GM19467 (cell line): ENCODE data around the gene DIP2A.

Source experiments
- ATAC-seq: cut with Tn5 transposase; IDR thresholded peaks from one replicate; pipeline ENCODE4 v1.9.1; 2021; ENCODE audit warnings: mild to moderate bottlenecking, moderate library complexity; ENCODE audit not compliant: unreplicated experiment

The DIP2A gene

DNA sequence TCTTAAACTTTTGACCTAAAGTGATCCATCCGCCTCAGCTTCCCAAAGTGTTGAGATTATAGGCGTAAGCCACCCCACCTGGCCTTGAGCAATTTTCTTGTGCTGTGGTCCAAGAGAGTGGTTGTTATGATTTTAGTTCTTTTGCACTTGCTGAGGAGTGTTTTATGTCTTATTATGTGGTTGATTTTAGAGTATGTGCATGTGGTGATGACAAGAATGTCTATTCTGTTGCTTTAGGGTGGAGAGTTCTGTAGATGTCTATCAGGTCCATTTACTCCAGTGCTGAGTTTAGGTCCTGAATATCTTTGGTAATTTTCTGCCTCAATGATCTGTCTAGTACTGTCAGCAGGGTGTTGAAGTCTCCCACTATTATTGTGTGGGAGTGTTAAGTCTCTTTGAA lies 157.4 kb downstream of the DIP2A start:
- ATAC-seq = no peak

DNA sequence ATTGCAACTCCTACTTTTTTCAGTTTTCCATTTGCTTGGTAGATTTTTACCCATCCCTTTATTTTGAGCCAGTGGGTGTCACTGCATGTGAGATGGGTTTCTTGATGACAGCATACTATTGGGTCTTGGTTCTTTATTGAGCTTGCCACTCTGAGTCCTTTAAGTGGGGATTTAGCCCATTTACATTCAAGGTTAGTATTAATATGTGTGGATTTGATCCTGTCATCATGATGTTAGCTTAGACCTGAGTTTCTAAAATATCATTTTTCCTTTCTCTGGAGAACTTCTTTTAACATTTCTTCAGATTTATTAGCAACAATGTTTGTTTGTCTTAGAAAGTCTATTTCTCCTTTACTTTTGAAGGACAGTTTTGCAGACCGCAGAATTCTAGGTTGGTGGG lies 158.0 kb downstream of the DIP2A start:
- no peak for ATAC-seq

- ATAC-seq = no peak
Measured at GRCh38 chr21:46617267-46618051, 158.8 kb downstream of the DIP2A start.

- no peak for ATAC-seq
Measured at GRCh38 chr21:46618738-46619379, 160.2 kb downstream of the DIP2A start.
